HG02973 (cell line): ENCODE results near the gene GHR.

Experiments
- ATAC-seq: cut with Tn5 transposase; IDR thresholded peaks from one replicate; pipeline ENCODE4 v1.9.1; 2021; ENCODE audit warnings: moderate library complexity; ENCODE audit not compliant: unreplicated experiment

GHR gene

GRCh38 chr5:42761791-42762190, 338.6 kb downstream of the GHR start:
- no peak for ATAC-seq

GRCh38 chr5:42767491-42768105, 344.4 kb downstream of the GHR start:
- ATAC-seq: no peak

GRCh38 chr5:42768106-42768504, 344.9 kb downstream of the GHR start:
- ATAC-seq: no peak

- ATAC-seq: no peak
These were observed 346.8 kb downstream of the GHR start for GRCh38 chr5:42770003-42770402.
